SK-N-SH (cell line): ENCODE data around the gene NKAIN1. TPM values are rescaled to one million over a fixed set of nuclear protein-coding genes. Genes with fewer than 3 reads are reported as not detected.
"Not testable (repeated sequence)": the region's sequence is repeated elsewhere in the genome, so short reads cannot be mapped to it uniquely, and the experiment has no call there.

ENCODE experiments used
- CTCF ChIA-PET: fragments of 300-600, 350-600 bp; formaldehyde crosslinking; extraction: SDS; loops from one replicate; lab custom pipeline; 2021; lab: Yijun Ruan, JAX
- POLR2A ChIA-PET: fragments of 350-600 bp; sonication (Branson Sonifier 250); formaldehyde crosslinking; extraction: SDS; loops from one replicate; lab custom pipeline; 2020; ENCODE audit warnings: antibody characterized with exemption, inconsistent platforms; lab: Yijun Ruan, JAX
- DNase-seq: peaks from one replicate; pipeline ENCODE4 v3.0.0; 2012
- H2AFZ ChIP-seq: fragments of 200-600 bp; sonication (generic); 2 replicates; pipeline ENCODE4 v1.8.1; 2016; ENCODE audit warnings: antibody characterized with exemption, mild to moderate bottlenecking, low read depth
- H3F3A ChIP-seq: fragments of 200-600 bp; sonication (generic); replicated peaks from 2 replicates; pipeline ENCODE3; 2016; ENCODE audit warnings: antibody characterized with exemption, mild to moderate bottlenecking; ENCODE audit not compliant: insufficient read depth
- H3K27ac ChIP-seq, 2 experiments: fragments of 200-500 bp in 1 of 2; fragments of 200-600 bp in 1 of 2; sonication (Bioruptor generic) in 1 of 2; sonication (generic), shearing (Covaris generic) in 1 of 2; 2 replicates each; pipeline versions ENCODE4 v1.5.1 to v1.6.1; 2014 to 2016; ENCODE audit warnings: low read depth in 2 of 2, inconsistent platforms in 1 of 2, low read length in 1 of 2, mild to moderate bottlenecking in 1 of 2, mixed read lengths in 1 of 2
- H3K27me3 ChIP-seq: fragments of 200-600 bp; sonication (generic), shearing (Covaris generic); 2 replicates; pipeline ENCODE4 v1.6.1; 2016; ENCODE audit warnings: mixed run types; ENCODE audit not compliant: insufficient read depth
- H3K36me3 ChIP-seq, 2 experiments: fragments of 200-500 bp in 1 of 2; fragments of 200-600 bp in 1 of 2; sonication (Bioruptor generic) in 1 of 2; sonication (generic) in 1 of 2; replicated peaks in 1 of 2; 2 replicates each; pipeline versions ENCODE3 to v1.5.1; 2014 to 2016; ENCODE audit warnings: low read length in 1 of 2, mild to moderate bottlenecking in 1 of 2; ENCODE audit not compliant: insufficient read depth in 2 of 2, control insufficient read depth in 1 of 2
- H3K4me1 ChIP-seq, 2 experiments: fragments of 200-500 bp in 1 of 2; fragments of 200-600 bp in 1 of 2; sonication (Bioruptor generic) in 1 of 2; sonication (generic), shearing (Covaris generic) in 1 of 2; 2 replicates each; pipeline versions ENCODE4 v1.5.1 to v1.6.1; 2014 to 2016; ENCODE audit warnings: low read depth in 1 of 2, low read length in 1 of 2, mixed run types in 1 of 2; ENCODE audit not compliant: insufficient read depth in 2 of 2, control insufficient read depth in 1 of 2
- H3K4me2 ChIP-seq: fragments of 200-600 bp; sonication (generic), shearing (Covaris generic); 2 replicates; pipeline ENCODE4 v1.6.1; 2017; ENCODE audit warnings: mixed run types
- H3K4me3 ChIP-seq, 2 experiments: fragments of 200-500 bp in 1 of 2; fragments of 200-600 bp in 1 of 2; sonication (Bioruptor generic) in 1 of 2; sonication (generic), shearing (Covaris generic) in 1 of 2; 2 replicates each; pipeline versions ENCODE4 v1.5.1 to v1.8.1; 2014 to 2016; ENCODE audit warnings: low read depth in 2 of 2, inconsistent platforms in 1 of 2, low read length in 1 of 2, mild to moderate bottlenecking in 1 of 2, mixed read lengths in 1 of 2, moderate library complexity in 1 of 2
- H3K79me2 ChIP-seq: fragments of 200-600 bp; sonication (generic); 2 replicates; pipeline ENCODE4 v1.8.1; 2017; ENCODE audit warnings: mild to moderate bottlenecking; ENCODE audit not compliant: insufficient read depth
- H3K9ac ChIP-seq: fragments of 200-600 bp; sonication (generic); 2 replicates; pipeline ENCODE4 v1.6.1; 2017; ENCODE audit warnings: mixed run types
- H3K9me2 ChIP-seq: fragments of 200-600 bp; sonication (generic); 2 replicates; pipeline ENCODE4 v1.6.1; 2017; ENCODE audit warnings: mixed run types
- H3K9me3 ChIP-seq: fragments of 200-600 bp; sonication (generic); 2 replicates; pipeline ENCODE4 v1.6.1; 2017; ENCODE audit warnings: mixed run types, mild to moderate bottlenecking, moderate library complexity
- H4K20me1 ChIP-seq: fragments of 200-600 bp; sonication (generic); 2 replicates; pipeline ENCODE4 v1.6.1; 2017; ENCODE audit warnings: mild to moderate bottlenecking, mixed run types; ENCODE audit not compliant: insufficient read depth
- CTCF ChIP-seq: fragments of 200-600 bp; sonication (generic); IDR thresholded peaks from 2 replicates; pipeline ENCODE4 v1.6.1; 2017; ENCODE audit warnings: antibody characterized with exemption, mild to moderate bottlenecking, moderate library complexity
- MAX ChIP-seq: IDR thresholded peaks from 2 replicates; pipeline ENCODE4 v1.4.0; 2012; ENCODE audit warnings: low read depth
- RAD21 ChIP-seq: IDR thresholded peaks from 2 replicates; pipeline ENCODE4 v1.6.1; 2012; ENCODE audit warnings: mild to moderate bottlenecking, low read length
- RCOR1 ChIP-seq: fragments of 150-350 bp; IDR thresholded peaks from 2 replicates; pipeline ENCODE4 v1.6.1; 2017; ENCODE audit warnings: antibody characterized with exemption, low read length
- REST ChIP-seq: IDR thresholded peaks from 2 replicates; pipeline ENCODE4 v1.6.1; 2012; ENCODE audit warnings: mild to moderate bottlenecking, low read depth, low read length, moderate library complexity
- TAF1 ChIP-seq: IDR thresholded peaks from 2 replicates; pipeline ENCODE4 v1.6.1; 2012; ENCODE audit warnings: low read depth, mild to moderate bottlenecking, low read length, moderate library complexity, borderline replicate concordance
- USF2 ChIP-seq: fragments of 150-350 bp; IDR thresholded peaks from 2 replicates; pipeline ENCODE4 v1.6.1; 2017; ENCODE audit warnings: antibody characterized with exemption, low read length, low read depth, borderline replicate concordance
- YY1 ChIP-seq: IDR thresholded peaks from 2 replicates; pipeline ENCODE4 v1.4.0; 2012; ENCODE audit warnings: low read depth, mild to moderate bottlenecking
- WGBS: methylation state at CpG from one replicate; pipeline ENCODE4 v1.1.6; 2017; ENCODE audit warnings: low lambda C conversion rate; 5-methylcytosine and 5-hydroxymethylcytosine counted together
- polyA plus RNA-seq, 3 experiments: library from polyadenylated mRNA; depleted of rRNA; stranded (reverse); fragments of >200 nt; gene quantifications; 2 replicates each; pipeline ENCODE4 v1.2.3, GENCODE V29; 2012

Gene NKAIN1
- polyA plus RNA-seq, 1 of the 3 experiments (the other 2 are of a cell fraction), result 0.54 TPM

GRCh38 chr1:31262393-31262792 is 22.7 kb upstream of the NKAIN1 start:
- DNase-seq, H4K20me1 ChIP-seq, H3K79me2 ChIP-seq, H3K27me3 ChIP-seq, H3K4me3 ChIP-seq, H3K4me1 ChIP-seq, H3F3A ChIP-seq, H3K4me2 ChIP-seq, H3K9me3 ChIP-seq, H3K27ac ChIP-seq, H2AFZ ChIP-seq, H3K9ac ChIP-seq, H3K9me2 ChIP-seq, POLR2A ChIA-PET: not testable (repeated sequence)
- H3K36me3 ChIP-seq, result peaks cover 63 to 85% of the 10 kb centered on the region in 2 experiments
- 94% methylated on average over 5 of the region's 5 CpGs for whole genome bisulfite sequencing
- CTCF ChIA-PET, result interaction anchor here (3.9 kb wide), 1 partner anchor 78 kb away, joined by 27 read pairs; no protein-coding TSS in a partner anchor

GRCh38 chr1:31261916-31262315 is 22.2 kb upstream of the NKAIN1 start:
- 89% methylated on average over 3 of the region's 3 CpGs for WGBS
- ChIA-PET POLR2A (no interaction called here), CTCF (interaction anchor here (1.6 to 3.9 kb wide), 2 partner anchors 77 to 287 kb away, joined by 3 to 27 read pairs; no protein-coding TSS in a partner anchor)
- Histone ChIP-seq H2AFZ (no peak overlapping the region), H3K9me2 (no peaks in the 10 kb centered on the region), H3K36me3 (peaks cover 59 to 83% of the 10 kb centered on the region in 2 experiments), H3K27ac (no peak overlapping the region), H4K20me1 (no peaks in the 10 kb centered on the region), H3K4me3 (no peak overlapping the region), H3K9ac (no peak overlapping the region), H3K9me3 (no peaks in the 10 kb centered on the region), H3K4me2 (no peak overlapping the region), H3K4me1 (no peaks in the 10 kb centered on the region), H3F3A (no peaks in the 10 kb centered on the region), H3K79me2 (no peaks in the 10 kb centered on the region), H3K27me3 (no peaks in the 10 kb centered on the region)
- DNase-seq, result no peak
- TF ChIP-seq MAX, result no peak

GRCh38 chr1:31259746-31260145 is 20.1 kb upstream of the NKAIN1 start:
- H3K79me2 ChIP-seq, result no peaks in the 10 kb centered on the region
- no peaks in the 10 kb centered on the region for H3K9me2 ChIP-seq
- CTCF ChIA-PET, result interaction anchor here (1.2 to 1.3 kb wide), 2 partner anchors 76 to 79 kb away, joined by 3 read pairs; no protein-coding TSS in a partner anchor
- no peak overlapping the region for H2AFZ ChIP-seq
- peaks cover 47 to 66% of the 10 kb centered on the region in 2 experiments for H3K36me3 ChIP-seq
- POLR2A ChIA-PET, result no interaction called here
- TF ChIP-seq YY1 (no peak), TAF1 (no peak), REST (no peak), RAD21 (no peak), RCOR1 (no peak), USF2 (no peak), CTCF (no peak)
- no peak for DNase-seq
- H3K9me3 ChIP-seq, result no peaks in the 10 kb centered on the region
- no peak overlapping the region for H3K4me2 ChIP-seq
- no peaks in the 10 kb centered on the region for H3K27me3 ChIP-seq
- no peaks in the 10 kb centered on the region for H4K20me1 ChIP-seq
- H3K9ac ChIP-seq, result no peak overlapping the region
- H3K4me3 ChIP-seq, result no peak overlapping the region
- no peaks in the 10 kb centered on the region for H3F3A ChIP-seq
- WGBS, result 94% methylated on average over 3 of the region's 3 CpGs
- no peak overlapping the region for H3K27ac ChIP-seq
- H3K4me1 ChIP-seq, result no peaks in the 10 kb centered on the region
